Esophagus muscularis mucosa (tissue), 4 donors: ENCODE measurements around the gene CTXN3. TPM values are rescaled to one million over a fixed set of nuclear protein-coding genes. Genes with fewer than 3 reads are reported as not detected.
A peak's percentile ranks its signal among the peaks of the same experiment; 100 is the strongest.

Experiments used
- DNase-seq: peaks from one replicate; pipeline ENCODE4 v3.0.0-alpha.2; 2017; ENCODE audit errors: extremely low spot score
- H3K27ac ChIP-seq, 4 donors: fragments of 200-600 bp; sonication (generic); replicated peaks in 1 of 4; 1 replicate in 3 of 4; 2 replicates in 1 of 4; pipeline ENCODE4 v1.5.1; 2016 to 2019; ENCODE audit warnings: mild to moderate bottlenecking in 1 of 4
- H3K27me3 ChIP-seq, 4 donors: fragments of 200-600 bp; sonication (generic); one replicate each; pipeline versions ENCODE4 v1.5.1 to v1.6.0; 2016 to 2019
- H3K36me3 ChIP-seq, 4 donors: fragments of 200-600 bp; sonication (generic); one replicate each; pipeline ENCODE4 v1.5.1; 2016 to 2019
- H3K4me1 ChIP-seq, 4 donors: fragments of 200-600 bp; sonication (generic); one replicate each; pipeline ENCODE4 v1.5.1; 2016 to 2019
- H3K4me3 ChIP-seq, 4 donors: fragments of 200-600 bp; sonication (generic); 1 replicate in 2 of 4; 2 replicates in 2 of 4; pipeline ENCODE4 v1.5.1; 2016 to 2019; ENCODE audit warnings: mild to moderate bottlenecking in 4 of 4, moderate library complexity in 1 of 4
- H3K9me3 ChIP-seq, 4 donors: fragments of 200-600 bp; sonication (generic); 1 replicate in 3 of 4; 2 replicates in 1 of 4; pipeline ENCODE4 v1.5.1; 2016 to 2019
- EP300 ChIP-seq: sonication (generic); formaldehyde crosslinking; IDR thresholded peaks from one replicate; pipeline ENCODE4 v1.6.1; 2017; ENCODE audit warnings: antibody characterized with exemption
- POLR2A ChIP-seq: fragments of 450-650 bp; IDR thresholded peaks from one replicate; pipeline ENCODE4 v1.6.1; 2017; ENCODE audit warnings: antibody characterized with exemption, moderate library complexity, mild to moderate bottlenecking, low read depth
- POLR2AphosphoS5 ChIP-seq, 2 donors: sonication (generic); formaldehyde crosslinking; IDR thresholded peaks; one replicate each; pipeline ENCODE4 v1.6.1; 2017; ENCODE audit warnings: antibody characterized with exemption in 2 of 2
- WGBS: methylation state at CpG from one replicate; pipeline ENCODE4 v1.1.5; 2018; 5-methylcytosine and 5-hydroxymethylcytosine counted together
- intact Hi-C: fragments of 100-400 bp; cut with DNase I; formaldehyde crosslinking; loops from one replicate; pipeline ENCODE4 v1.15.1; 2023
- total RNA-seq, 4 donors: library from RNA; depleted of rRNA; stranded (reverse); fragments of >200 nt; gene quantifications; one replicate each; pipeline versions ENCODE4 v1.1.0 to v1.2.1, GENCODE V29; 2016
- TF ChIP-seq, protein P1 (sequence below), 3 experiments: fragments of 200-600 bp in 2 of 3; fragments of 450-650 bp in 1 of 3; sonication (generic) in 2 of 3; IDR thresholded peaks; one replicate each; pipeline ENCODE4 v1.5.1; 2017 to 2019; ENCODE audit warnings: antibody characterized with exemption in 3 of 3, mild to moderate bottlenecking in 2 of 3, moderate library complexity in 1 of 3

CTXN3 gene
- total RNA-seq, 4 donors from 2014 or later = not detected

DNA sequence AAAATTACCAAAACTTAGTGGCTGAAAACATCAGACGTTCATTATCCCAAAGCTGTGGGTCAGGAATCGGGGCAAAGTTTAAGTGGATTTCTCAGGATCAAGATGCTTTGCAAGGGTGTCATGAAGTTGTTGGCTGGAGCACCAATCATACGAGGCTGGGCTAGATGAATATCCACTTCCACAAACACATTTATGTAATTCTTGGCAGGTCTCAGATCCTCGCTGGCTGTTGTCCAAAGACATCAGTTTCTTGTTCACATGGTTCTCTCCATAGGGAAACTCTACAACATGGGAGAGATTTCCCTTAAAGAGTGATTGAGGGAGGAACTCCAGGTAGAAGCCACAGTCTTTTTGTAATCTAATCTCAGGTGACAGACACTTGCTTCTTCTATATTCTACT is 34.1 kb downstream of the CTXN3 start:
- H3K4me1 ChIP-seq = peaks cover 10 to 31% (median 27%) of the 10 kb centered on the region in 4 donors
- no peak overlapping the region for H3K4me3 ChIP-seq
- no peaks in the 10 kb centered on the region for H3K9me3 ChIP-seq
- no peaks in the 10 kb centered on the region for H3K36me3 ChIP-seq
- intact Hi-C loops = no loop called here
- 52% methylated on average over 4 of the region's 4 CpGs for WGBS
- H3K27ac ChIP-seq = no peak overlapping the region
- no peak for DNase-seq
- no peaks in the 10 kb centered on the region for H3K27me3 ChIP-seq
- no peak for TF ChIP-seq POLR2A
- no peak for TF ChIP-seq EP300
- TF ChIP-seq, protein P1, sequence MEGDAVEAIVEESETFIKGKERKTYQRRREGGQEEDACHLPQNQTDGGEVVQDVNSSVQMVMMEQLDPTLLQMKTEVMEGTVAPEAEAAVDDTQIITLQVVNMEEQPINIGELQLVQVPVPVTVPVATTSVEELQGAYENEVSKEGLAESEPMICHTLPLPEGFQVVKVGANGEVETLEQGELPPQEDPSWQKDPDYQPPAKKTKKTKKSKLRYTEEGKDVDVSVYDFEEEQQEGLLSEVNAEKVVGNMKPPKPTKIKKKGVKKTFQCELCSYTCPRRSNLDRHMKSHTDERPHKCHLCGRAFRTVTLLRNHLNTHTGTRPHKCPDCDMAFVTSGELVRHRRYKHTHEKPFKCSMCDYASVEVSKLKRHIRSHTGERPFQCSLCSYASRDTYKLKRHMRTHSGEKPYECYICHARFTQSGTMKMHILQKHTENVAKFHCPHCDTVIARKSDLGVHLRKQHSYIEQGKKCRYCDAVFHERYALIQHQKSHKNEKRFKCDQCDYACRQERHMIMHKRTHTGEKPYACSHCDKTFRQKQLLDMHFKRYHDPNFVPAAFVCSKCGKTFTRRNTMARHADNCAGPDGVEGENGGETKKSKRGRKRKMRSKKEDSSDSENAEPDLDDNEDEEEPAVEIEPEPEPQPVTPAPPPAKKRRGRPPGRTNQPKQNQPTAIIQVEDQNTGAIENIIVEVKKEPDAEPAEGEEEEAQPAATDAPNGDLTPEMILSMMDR (IDR thresholded peaks at IDR 0.05) = no peak

DNA sequence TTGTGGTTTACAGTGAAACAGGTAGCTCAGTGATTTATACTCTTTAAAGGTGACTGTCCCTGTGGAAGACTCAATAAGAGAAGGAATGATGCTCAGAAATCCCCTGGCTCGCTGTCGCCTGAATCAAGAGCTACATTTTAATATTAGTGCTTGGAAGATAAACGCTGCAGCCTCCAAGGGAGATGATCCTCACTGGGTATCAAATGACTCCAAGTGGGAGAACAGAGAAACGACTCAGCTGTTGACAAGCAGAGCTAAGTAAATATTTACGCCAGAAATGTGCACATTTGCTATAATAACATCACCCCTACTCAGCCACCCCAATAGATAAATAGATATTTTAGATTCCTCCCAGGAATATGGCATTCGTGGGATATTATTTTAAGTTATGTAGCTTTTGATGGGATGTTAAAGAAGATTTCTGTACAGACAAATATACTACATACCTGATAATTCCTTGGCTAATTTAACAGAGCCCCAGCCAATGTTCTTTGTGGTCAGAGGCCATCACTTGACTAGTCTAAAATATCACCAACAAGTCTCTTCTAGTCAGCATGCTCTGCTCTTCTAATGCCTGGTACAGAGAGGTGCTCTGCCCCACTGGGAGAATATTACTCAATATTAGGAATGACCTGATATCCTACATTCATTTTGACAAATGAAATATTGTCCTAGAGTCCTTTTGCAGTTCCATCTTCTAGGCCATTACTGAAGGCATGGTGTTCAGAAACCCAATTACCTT is 36.0 kb downstream of the CTXN3 start:
- H3K27ac ChIP-seq = no peak overlapping the region
- H3K4me1 ChIP-seq = peaks cover 10 to 35% (median 31%) of the 10 kb centered on the region in 4 donors
- H3K4me3 ChIP-seq = no peak overlapping the region
- H3K27me3 ChIP-seq = no peaks in the 10 kb centered on the region
- DNase-seq = no peak
- WGBS = 82% methylated on average over 6 of the region's 6 CpGs
- TF ChIP-seq POLR2A (no peak), EP300 (no peak), POLR2AphosphoS5 (IDR thresholded peaks at IDR 0.05) (no peak)
- TF ChIP-seq, protein P1 (IDR thresholded peaks at IDR 0.05) = no peak
- intact Hi-C loops = no loop called here
- no peaks in the 10 kb centered on the region for H3K36me3 ChIP-seq
- no peaks in the 10 kb centered on the region for H3K9me3 ChIP-seq

DNA sequence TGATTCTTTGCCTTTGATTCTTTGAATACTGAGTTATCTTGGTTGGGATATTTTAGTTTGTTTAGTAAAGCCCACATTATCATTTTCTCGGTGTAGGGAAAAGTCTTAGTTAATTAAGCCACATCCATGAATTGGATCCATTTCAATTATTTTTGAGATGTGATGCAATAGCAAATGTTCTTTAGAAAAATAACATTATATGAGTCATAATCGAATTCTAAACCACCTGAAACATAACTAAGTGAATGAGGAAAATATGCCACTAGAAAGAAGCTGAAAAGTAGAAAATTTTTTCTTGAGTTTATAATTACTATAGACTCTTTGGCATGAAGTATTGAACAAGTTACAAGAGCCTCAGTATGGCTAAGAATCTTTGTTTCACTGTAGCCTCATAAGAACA is 36.8 kb downstream of the CTXN3 start:
- Histone ChIP-seq H3K27me3 (no peaks in the 10 kb centered on the region), H3K4me1 (peaks cover 10 to 35% (median 31%) of the 10 kb centered on the region in 4 donors), H3K9me3 (peaks cover 0 to under 1% (median 0%) of the 10 kb centered on the region in 4 donors), H3K36me3 (no peaks in the 10 kb centered on the region), H3K27ac (peak overlapping the region in 3 of 4 donors; percentile 34 to 48 (median 42)), H3K4me3 (no peak overlapping the region)
- no peak for DNase-seq
- TF ChIP-seq POLR2AphosphoS5 (IDR thresholded peaks at IDR 0.05) (no peak), POLR2A (no peak), EP300 (no peak)
- TF ChIP-seq, protein P1 (IDR thresholded peaks at IDR 0.05) = no peak
- WGBS = 75% methylated on average over 2 of the region's 2 CpGs
- intact Hi-C loops = no loop called here

DNA sequence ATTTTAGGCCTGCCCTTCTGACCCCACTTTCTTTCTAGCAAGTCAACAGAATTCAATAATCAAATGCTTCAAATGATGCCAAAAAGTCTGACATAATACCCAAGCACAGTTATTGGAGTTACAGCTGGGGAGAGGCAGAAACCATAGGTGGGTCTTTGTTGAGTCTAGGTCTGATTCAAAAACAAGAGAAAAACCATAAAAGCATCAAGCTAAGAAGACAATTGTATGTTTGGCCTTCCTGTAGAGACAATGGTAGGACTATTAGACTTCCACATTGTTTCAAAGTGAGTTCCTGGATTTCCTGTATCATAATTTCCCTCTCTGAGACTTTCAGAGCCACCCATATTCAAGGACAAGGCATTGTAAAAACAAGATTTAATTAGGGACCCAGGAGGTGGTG is 37.5 kb downstream of the CTXN3 start:
- Histone ChIP-seq H3K27me3 (no peaks in the 10 kb centered on the region), H3K36me3 (no peaks in the 10 kb centered on the region), H3K4me3 (no peak overlapping the region), H3K9me3 (peaks cover 0 to 3% (median 0%) of the 10 kb centered on the region in 4 donors), H3K27ac (peak overlapping the region; percentile 3 to 48 (median 14)), H3K4me1 (peaks cover 10 to 35% (median 31%) of the 10 kb centered on the region in 4 donors)
- no peak for DNase-seq
- TF ChIP-seq POLR2AphosphoS5 (IDR thresholded peaks at IDR 0.05) = no peak
- TF ChIP-seq, protein P1 (IDR thresholded peaks at IDR 0.05) = no peak
- TF ChIP-seq POLR2A = no peak
- no peak for TF ChIP-seq EP300
- intact Hi-C loops = no loop called here
